ENCODE data around the gene SPECC1. TPM values are rescaled to one million over a fixed set of nuclear protein-coding genes. Genes with fewer than 3 reads are reported as not detected.

The SPECC1 gene
- total and polyA plus RNA-seq, 2 of the 13 experiments (the other 11 are each of a cell fraction or from before 2014, with no cell fraction given): 2.3 to 6.9 TPM

- TF ChIP-seq PLSCR1 (CRISPR knock-in tag; IDR thresholded peaks at IDR 0.05; ENCODE audit: borderline replicate concordance) (no peak), ZNF329 (CRISPR knock-in tag; IDR thresholded peaks at IDR 0.05; ENCODE audit: low read depth) (peak; percentile 35; the same call in 1 of the 2 replicates), CEBPZ (IDR thresholded peaks at IDR 0.05; ENCODE audit: low read length) (no peak), XRCC5 (optimal IDR thresholded peaks at IDR 0.05; ENCODE audit: low read length) (no peak), ZNF484 (CRISPR knock-in tag; IDR thresholded peaks at IDR 0.05; ENCODE audit: borderline replicate concordance, low read depth) (no peak), KAT2B (IDR thresholded peaks at IDR 0.05; ENCODE audit: borderline replicate concordance, low read depth, low read length) (no peak), TCF7L2 (IDR thresholded peaks at IDR 0.05; ENCODE audit: low read depth, low read length) (no peak), SP140L (CRISPR knock-in tag; IDR thresholded peaks at IDR 0.05; ENCODE audit: borderline replicate concordance) (peak; percentile 51; the same call in 1 of the 2 replicates), NFE2L2 (IDR thresholded peaks at IDR 0.05; ENCODE audit: low read length) (no peak), ZNF709 (CRISPR knock-in tag; IDR thresholded peaks at IDR 0.05) (peak; percentile 88; the same call in 1 of the 2 replicates), TRIM24 (CRISPR knock-in tag; IDR thresholded peaks at IDR 0.05) (no peak), ZNF205 (CRISPR knock-in tag; IDR thresholded peaks at IDR 0.05) (peak; percentile 63; the same call in 1 of the 2 replicates), PHF20 (CRISPR knock-in tag; IDR thresholded peaks at IDR 0.05) (peak; percentile 87), DR1 (CRISPR knock-in tag; IDR thresholded peaks at IDR 0.05) (peak; percentile 83), NR2F6 (IDR thresholded peaks at IDR 0.05) (peak; percentile 12; the same call in 1 of the 2 replicates), NR2F6 (CRISPR knock-in tag; IDR thresholded peaks at IDR 0.05) (peak; percentile 74), HNRNPK (IDR thresholded peaks at IDR 0.05; ENCODE audit: low read depth, low read length, poor library complexity, severe bottlenecking) (peak; percentile 78), MXI1 (IDR thresholded peaks at IDR 0.05; ENCODE audit: borderline replicate concordance, low read depth, low read length) (peak; percentile 53; the same call in 2 of the 3 replicates), CC2D1A (CRISPR knock-in tag; IDR thresholded peaks at IDR 0.05) (no peak), ZNF713 (CRISPR knock-in tag; IDR thresholded peaks at IDR 0.05) (0 out of 2 replicates have a peak, but pooled peaks have one; percentile 41), MYNN (CRISPR knock-in tag; IDR thresholded peaks at IDR 0.05; ENCODE audit: low read depth) (0 out of 2 replicates have a peak, but pooled peaks have one; percentile 75)
These were observed 31.6 kb upstream of the SPECC1 start, which contains the start of gene AKAP10 (continued) for GRCh38 chr17:19977293-19978208.
